D341Med (cell line): Measurements from ENCODE around the gene SPNS1.
"Not testable (repeated sequence)": the region's sequence is repeated elsewhere in the genome, so short reads cannot be mapped to it uniquely, and the experiment has no call there.

Source experiments
- DNase-seq: peaks from one replicate; pipeline ENCODE4 v3.0.0; 2012; ENCODE audit warnings: low spot score

Gene SPNS1

GRCh38 chr16:28987170-28987853 lies 12.7 kb downstream of the SPNS1 start:
- no peak for DNase-seq

DNA sequence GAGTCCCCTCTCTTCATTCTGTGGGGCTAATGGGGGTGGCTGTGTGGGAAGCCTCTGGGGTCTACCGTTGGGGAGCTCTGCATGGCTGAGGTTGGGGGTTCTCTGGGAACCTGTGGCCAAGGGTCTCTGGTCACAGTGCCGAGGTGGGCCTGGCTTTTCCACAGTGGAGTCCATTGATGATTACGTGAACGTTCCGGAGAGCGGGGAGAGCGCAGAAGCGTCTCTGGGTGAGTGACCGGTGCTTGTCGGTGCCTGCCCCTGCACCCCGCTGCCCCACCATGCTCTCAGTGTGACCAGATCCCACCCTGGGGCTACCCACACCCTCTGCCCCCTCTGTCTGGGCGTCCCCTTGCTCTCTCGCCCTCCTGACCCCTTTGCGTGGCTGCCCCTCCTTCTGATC lies 14.8 kb downstream of the SPNS1 start:
- DNase-seq, result no peak

DNA sequence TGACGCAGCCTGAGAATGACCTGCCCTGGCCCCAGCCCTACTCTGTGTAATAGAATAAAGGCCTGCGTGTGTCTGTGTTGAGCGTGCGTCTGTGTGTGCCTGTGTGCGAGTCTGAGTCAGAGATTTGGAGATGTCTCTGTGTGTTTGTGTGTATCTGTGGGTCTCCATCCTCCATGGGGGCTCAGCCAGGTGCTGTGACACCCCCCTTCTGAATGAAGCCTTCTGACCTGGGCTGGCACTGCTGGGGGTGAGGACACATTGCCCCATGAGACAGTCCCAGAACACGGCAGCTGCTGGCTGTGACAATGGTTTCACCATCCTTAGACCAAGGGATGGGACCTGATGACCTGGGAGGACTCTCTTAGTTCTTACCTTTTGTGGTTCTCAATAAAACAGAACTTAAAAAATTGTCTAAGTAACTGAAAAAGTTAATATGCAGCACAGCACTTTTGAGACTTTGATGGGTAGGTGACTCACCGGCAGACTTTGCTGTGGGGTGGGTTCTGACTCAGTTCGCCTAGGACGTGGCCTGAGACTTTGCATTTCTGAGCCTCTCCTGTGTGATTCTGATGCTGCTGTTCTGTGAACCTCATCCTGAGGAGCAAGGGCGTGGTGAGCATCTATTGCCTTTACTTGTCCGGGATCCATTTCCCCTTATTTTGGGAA lies 15.9 kb downstream of the SPNS1 start:
- DNase-seq, result no peak

GRCh38 chr16:28991687-28992086 lies 17.1 kb downstream of the SPNS1 start:
- DNase-seq, result no peak

GRCh38 chr16:28992496-28992895 lies 17.9 kb downstream of the SPNS1 start:
- no peak for DNase-seq

DNA sequence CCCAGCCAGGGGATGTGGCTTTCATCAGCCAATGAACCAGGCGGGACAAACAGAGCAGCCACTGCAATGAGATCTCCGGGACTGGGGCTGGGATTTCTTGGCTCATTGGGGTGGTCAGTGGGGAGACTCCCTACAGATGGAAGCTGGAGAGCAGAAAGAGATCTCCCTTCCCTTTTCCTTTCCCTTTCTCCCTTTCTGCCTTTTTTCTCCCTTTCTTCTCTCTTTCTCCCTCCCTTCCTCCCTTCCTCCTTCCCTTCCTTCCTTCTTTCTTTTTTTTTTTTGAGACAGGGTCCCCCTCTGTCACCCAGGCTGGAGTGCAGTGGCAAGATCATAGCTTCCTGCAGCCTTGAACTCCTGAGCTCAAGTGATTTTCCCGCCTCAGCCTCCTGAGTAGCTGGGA lies 24.3 kb downstream of the SPNS1 start:
- DNase-seq, result no peak

GRCh38 chr16:28999577-28999976 lies 25.0 kb downstream of the SPNS1 start:
- no peak for DNase-seq

DNA sequence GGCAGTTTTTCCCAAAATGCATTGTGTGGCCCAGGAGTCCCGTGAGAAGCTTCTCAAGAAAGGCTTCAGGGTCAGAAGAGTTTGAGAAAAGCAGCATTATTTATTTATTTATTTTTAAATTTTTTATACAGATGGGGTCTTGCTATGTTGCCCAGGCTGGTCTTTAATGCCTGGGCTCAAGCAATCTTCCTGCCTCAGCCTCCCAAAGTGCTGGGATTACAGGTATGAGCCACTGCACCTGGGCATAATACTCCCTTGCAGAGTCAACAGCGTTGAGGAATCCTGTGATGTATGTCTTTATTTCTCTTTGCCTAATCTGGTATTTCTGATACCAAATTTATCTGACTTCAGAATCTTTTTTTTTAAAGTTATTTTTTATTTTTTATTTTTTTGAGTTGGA lies 25.4 kb downstream of the SPNS1 start:
- DNase-seq, result no peak

DNA sequence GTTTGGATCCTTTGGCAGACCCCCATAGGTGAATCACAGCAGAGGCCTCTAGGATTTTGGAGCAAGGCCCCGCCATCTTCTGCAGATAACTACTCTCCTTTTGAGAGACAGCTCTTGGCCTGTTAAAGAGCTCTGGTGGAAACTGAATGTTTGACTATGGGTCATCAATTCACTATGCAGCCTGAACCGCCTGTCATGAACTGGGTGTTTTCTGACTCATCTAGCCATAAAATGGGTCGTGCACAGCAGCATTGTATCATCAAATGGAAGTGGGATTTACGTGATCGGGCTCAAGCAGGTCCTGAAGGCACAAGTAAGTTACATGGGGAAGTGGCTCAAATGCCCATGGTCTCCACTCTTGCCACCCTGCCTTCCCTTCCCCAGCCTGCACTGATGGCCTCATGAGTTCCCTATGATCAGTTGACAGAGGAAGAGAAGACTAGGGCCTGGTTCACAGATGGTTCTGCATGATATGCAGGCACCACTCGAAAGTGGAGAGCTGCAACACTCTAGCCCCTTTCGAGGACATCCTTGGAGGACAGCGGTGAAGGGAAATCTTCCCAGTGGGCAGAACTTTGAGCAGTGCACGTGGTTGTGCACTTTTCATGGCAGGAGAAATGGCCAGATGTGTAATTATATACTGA lies 30.0 kb downstream of the SPNS1 start:
- DNase-seq, result not testable (repeated sequence)

DNA sequence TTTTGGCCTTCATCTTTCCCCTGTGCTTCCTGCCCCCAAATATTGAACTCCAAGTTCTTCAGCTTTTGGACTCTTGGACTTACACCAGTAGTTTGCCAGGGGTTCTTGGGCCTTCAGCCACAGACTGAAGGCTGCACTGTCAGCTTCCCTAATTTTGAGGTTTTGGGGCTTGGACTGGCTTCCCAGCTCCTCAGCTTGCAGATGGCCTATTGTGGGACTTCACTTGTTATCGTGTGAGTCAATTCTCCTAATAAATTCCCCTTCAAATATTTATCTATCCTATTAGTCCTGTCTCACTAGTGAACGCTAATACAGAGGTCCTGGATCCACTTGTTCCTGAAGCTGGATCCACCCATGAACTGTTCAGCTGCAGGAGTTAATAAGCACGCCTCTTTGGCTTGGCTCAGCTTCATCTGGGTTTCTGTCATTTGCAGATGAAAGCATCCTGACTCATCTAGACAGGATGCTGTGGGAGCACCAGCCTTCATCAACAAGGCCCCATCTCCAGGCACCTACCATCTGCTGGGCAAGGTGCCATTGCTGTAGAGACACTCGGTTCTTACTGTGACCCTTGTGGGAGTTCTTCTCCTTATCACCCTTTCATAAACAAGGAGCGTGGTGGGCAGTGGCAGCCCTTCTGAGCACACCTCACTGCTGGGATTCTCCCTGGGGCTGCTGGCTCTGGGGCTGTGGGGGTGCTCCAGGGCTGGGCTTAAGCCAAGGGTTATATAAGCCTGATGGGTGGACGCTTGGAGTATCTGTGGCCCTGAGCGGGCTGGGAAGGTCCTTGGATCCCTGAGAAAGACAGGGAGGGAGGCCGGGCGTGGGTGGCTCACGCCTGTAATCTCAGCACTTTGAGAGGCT lies 33.4 kb downstream of the SPNS1 start:
- DNase-seq, result no peak

DNA sequence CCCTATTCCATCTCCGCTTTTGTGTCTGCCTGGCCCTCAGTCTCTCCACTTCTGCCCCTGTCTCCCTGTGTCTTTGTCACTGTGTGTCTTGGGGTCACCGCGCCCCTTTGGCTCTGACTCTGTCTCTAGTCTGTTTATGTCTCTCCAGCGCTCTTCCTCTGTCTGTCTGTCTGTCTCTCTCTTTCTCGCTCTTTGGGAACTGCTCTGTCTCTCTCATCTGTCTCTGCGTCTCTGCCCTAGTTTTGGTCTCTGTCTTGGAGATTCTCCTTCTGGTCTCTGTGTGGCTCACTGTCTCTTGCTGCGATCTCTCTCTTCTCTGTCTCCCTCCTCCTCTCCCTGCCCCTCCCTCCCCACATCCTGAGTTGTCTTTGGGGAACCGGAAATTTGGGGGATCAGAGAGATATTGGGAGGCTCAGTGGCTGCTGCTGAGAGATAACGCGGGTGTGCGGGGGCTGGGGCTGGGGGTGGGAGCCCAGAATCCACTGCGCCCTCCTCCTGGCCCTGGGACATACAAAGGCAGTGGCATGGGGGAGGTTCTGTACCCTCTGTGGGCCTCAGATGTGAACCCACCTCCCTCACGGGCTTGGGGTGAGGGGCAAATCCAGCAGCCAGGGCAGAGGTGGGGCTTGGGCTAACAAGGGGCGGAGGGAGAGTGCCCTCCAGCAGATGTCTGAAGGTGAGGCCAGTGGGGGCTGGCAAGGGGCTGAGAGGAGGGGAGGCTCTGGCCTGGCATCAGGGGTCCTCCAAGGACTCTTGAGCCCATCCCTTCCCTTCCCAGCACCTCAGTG lies 34.7 kb downstream of the SPNS1 start:
- DNase-seq, result no peak

DNA sequence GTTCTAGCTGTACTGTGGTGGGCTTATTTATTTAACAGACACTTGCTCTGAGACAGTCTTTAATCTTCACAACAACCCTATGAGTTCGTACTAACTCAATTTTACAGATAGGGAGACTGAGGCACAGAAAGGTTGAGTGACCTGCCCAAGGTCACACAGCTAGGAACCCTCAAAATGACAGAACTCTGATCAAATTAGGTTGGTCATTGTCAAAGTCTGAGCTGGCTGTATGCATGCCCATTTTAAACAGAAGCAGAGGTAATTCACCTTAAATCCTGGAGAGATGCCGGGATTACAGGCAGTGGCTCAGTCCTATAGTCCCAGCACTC lies 35.2 kb downstream of the SPNS1 start:
- DNase-seq, result no peak

DNA sequence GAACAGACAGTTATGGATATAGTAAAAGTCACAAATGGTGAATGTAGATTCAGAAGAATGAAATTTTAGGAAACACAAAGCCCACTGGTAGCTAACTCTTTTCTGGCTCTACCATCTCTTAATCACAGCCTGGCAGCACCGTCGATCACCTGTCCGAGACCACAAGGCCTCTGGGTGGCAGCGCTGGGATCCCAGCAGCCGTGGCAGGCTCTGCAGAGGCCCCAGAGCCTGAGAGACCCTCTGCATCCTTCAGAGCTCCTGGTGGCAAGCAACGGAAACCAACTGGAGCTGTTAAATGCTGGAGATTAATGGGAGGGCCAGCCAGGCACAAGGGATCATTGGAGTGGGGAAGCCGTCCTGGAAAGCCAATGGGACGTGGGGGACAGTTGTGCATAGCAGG lies 36.5 kb downstream of the SPNS1 start:
- DNase-seq, result no peak

DNA sequence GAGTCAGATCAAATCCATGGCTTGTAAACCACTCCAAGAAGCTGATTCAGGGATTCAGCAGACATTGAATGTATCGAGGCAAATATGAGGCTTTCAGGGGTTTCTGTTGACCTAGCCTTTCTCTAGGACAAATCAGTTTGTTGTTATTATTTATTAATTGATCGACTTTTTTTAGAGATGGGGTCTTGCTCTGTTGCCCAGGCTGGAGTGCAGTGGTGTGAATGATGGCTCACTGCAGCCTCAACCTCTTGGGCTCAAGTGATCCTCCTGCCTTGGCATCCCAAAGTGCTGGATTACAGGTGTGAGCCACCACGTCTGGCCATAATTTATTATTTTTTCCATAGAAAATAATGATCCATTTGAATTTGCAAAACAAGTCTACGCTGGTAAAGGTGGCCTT lies 37.3 kb downstream of the SPNS1 start:
- no peak for DNase-seq

- DNase-seq, result no peak
Measured at GRCh38 chr16:29012913-29013553, 38.5 kb downstream of the SPNS1 start.

DNA sequence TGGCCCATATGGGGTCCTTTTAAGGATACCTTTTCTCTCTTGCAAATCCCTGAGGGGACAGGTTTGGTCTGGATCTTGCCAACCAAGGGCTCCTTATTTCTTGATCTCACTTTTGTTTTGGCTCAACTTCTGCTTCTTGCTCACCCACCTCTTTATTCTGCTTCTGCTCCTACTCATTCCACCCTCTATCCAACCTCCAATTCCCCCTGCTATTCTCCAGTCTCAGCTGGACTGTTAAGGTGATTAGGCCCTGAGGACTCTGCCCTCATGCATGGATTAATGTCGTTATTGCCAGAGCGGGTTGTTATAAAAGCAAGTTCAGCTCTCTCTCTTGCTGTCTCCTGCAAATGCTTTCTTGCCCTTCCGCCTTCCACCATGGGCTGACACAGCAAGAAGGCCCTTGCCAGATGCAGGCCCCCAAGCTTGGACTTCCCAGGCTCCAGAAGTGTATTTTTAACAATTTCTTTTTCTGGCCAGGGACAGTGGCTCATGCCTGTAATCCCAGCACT lies 40.0 kb downstream of the SPNS1 start:
- DNase-seq, result no peak

DNA sequence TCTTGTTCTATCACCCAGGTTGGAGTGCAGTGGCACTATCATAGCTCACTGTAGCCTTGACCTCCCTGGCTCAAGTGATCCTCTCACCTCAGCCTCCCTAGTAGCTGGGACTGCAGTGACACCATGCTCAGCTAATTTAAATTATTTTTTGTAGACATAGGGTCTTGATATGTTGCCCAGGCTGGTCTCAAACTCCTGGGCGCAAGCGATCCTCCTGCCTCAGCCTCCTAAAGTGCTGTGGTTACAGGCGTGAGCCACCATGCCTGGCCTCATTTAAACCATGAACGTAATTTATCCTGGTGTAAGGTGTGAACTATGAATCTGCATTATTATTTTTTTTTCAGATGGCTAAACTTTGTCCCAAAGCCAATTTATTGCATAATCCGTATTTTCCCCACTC lies 47.6 kb downstream of the SPNS1 start:
- DNase-seq, result no peak

DNA sequence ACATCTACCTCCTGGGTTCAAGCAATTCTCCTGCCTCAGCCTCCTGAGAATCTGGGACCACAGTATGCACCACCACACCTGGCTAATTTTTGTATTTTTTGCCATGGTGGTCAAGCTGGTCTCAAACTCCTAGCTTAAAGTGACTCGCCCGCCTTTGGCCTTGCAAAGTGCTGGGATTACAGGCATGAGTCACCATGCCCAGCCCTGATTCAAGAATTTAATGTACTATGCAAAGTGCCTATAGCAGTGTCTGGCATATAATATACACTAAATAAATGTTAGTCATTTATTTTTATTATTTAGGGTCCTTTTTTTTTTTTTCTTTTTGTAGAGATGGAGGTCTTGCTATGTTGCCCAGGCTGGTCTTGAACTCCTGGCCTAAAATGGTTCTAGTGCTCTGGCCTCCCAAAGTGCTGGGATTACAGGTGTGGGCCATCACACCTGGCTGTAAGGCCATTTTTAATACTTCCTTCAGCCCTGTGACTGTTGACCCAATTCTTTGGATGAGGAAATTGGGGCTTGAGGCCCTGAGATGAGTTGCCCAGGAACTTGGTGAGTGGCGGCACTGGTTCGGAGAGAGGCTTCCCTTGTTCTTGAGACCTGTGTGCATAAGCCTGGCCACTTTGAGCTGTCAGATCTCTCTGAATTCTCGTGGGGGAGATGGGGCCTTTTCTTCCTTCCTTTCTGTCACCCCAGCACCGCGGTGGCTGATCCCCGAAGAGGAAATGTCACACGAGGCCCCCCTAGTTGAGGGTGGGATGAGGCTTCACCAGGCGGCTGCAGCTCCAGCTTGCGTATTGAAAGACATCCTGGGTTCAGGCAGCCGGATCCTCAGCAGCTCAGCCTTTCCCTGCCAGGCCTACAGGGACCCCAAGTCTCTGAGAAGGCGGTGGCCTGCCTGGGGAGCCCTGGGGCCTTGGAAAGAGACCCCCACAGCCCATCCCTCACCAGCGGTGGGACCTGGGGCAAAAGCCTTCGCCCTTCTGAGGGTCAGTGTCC lies 49.0 kb downstream of the SPNS1 start:
- no peak for DNase-seq

- no peak for DNase-seq
Measured at GRCh38 chr16:29024278-29024677, 49.7 kb downstream of the SPNS1 start.

- no peak for DNase-seq
Measured at GRCh38 chr16:29025218-29025617, 50.6 kb downstream of the SPNS1 start.
